ENCODE results near the gene CNTN4. TPM values are rescaled to one million over a fixed set of nuclear protein-coding genes. Genes with fewer than 3 reads are reported as not detected.

CNTN4 gene
- total RNA-seq, 2 experiments from 2014 or later, result not detected

GRCh38 chr3:2148561-2149340 lies 50.1 kb downstream of the CNTN4 start:
- ChIA-PET POLR2A (no interaction called here), CTCF (no interaction called here)

- POLR2A ChIA-PET, result no interaction called here
- CTCF ChIA-PET, result no interaction called here
Measured at GRCh38 chr3:2153053-2153452, 54.4 kb downstream of the CNTN4 start.

GRCh38 chr3:2153547-2153946 lies 54.9 kb downstream of the CNTN4 start:
- ChIA-PET POLR2A (no interaction called here), CTCF (no interaction called here)

- ChIA-PET POLR2A (no interaction called here), CTCF (no interaction called here)
Measured at GRCh38 chr3:2154621-2155020, 56.0 kb downstream of the CNTN4 start.

GRCh38 chr3:2156244-2156847 lies 57.7 kb downstream of the CNTN4 start:
- ChIA-PET CTCF (no interaction called here), POLR2A (no interaction called here)

- POLR2A ChIA-PET, result no interaction called here
- CTCF ChIA-PET, result no interaction called here
Measured at GRCh38 chr3:2158828-2159227, 60.2 kb downstream of the CNTN4 start.

- CTCF ChIA-PET, result no interaction called here
Measured at GRCh38 chr3:2166552-2166951, 67.9 kb downstream of the CNTN4 start.

GRCh38 chr3:2172561-2173171 lies 74.0 kb downstream of the CNTN4 start:
- ChIA-PET CTCF (no interaction called here), POLR2A (no interaction called here)

More at GRCh38 chr3:2166552-2166951, 67.9 kb downstream of the CNTN4 start:
- POLR2A ChIA-PET, result no interaction called here

- CTCF ChIA-PET, result no interaction called here
Measured at GRCh38 chr3:2180634-2181033, 82.0 kb downstream of the CNTN4 start.

GRCh38 chr3:2198776-2199279 lies 100.2 kb downstream of the CNTN4 start:
- POLR2A ChIA-PET, result no interaction called here
- CTCF ChIA-PET, result no interaction called here

More at GRCh38 chr3:2180634-2181033, 82.0 kb downstream of the CNTN4 start:
- POLR2A ChIA-PET, result no interaction called here

- POLR2A ChIA-PET, result no interaction called here
- CTCF ChIA-PET, result no interaction called here
Measured at GRCh38 chr3:2204054-2204453, 105.4 kb downstream of the CNTN4 start.

GRCh38 chr3:2205692-2206091 lies 107.0 kb downstream of the CNTN4 start:
- POLR2A ChIA-PET, result no interaction called here
- CTCF ChIA-PET, result no interaction called here

GRCh38 chr3:2206536-2206935 lies 107.9 kb downstream of the CNTN4 start:
- ChIA-PET POLR2A (no interaction called here), CTCF (no interaction called here)

- CTCF ChIA-PET, result no interaction called here
- POLR2A ChIA-PET, result no interaction called here
Measured at GRCh38 chr3:2211568-2211967, 112.9 kb downstream of the CNTN4 start.

- CTCF ChIA-PET, result no interaction called here
- POLR2A ChIA-PET, result no interaction called here
Measured at GRCh38 chr3:2212206-2212605, 113.5 kb downstream of the CNTN4 start.

- POLR2A ChIA-PET, result interaction anchor here (0.6 kb wide), 1 partner anchor 1582 kb away, joined by 3 read pairs; no protein-coding TSS in a partner anchor
- CTCF ChIA-PET, result no interaction called here
Measured at GRCh38 chr3:2218375-2218774, 119.7 kb downstream of the CNTN4 start.

- ChIA-PET POLR2A (interaction anchor here (0.6 kb wide), 1 partner anchor 1582 kb away, joined by 3 read pairs; no protein-coding TSS in a partner anchor), CTCF (no interaction called here)
Measured at GRCh38 chr3:2218816-2219215, 120.2 kb downstream of the CNTN4 start.

- CTCF ChIA-PET, result no interaction called here
- POLR2A ChIA-PET, result no interaction called here
Measured at GRCh38 chr3:2236203-2236602, 137.5 kb downstream of the CNTN4 start.

- ChIA-PET CTCF (no interaction called here), POLR2A (no interaction called here)
Measured at GRCh38 chr3:2244137-2244536, 145.5 kb downstream of the CNTN4 start.

GRCh38 chr3:2246873-2247648 lies 148.4 kb downstream of the CNTN4 start:
- CTCF ChIA-PET, result no interaction called here

GRCh38 chr3:2247831-2248230 lies 149.2 kb downstream of the CNTN4 start:
- CTCF ChIA-PET, result no interaction called here
- POLR2A ChIA-PET, result no interaction called here

More at GRCh38 chr3:2246873-2247648, 148.4 kb downstream of the CNTN4 start:
- POLR2A ChIA-PET, result no interaction called here
